Astrocyte (in vitro differentiated cells and primary cell): ENCODE measurements around the gene BHLHA15. TPM values are rescaled to one million over a fixed set of nuclear protein-coding genes. Genes with fewer than 3 reads are reported as not detected.

ENCODE experiments used
- DNase-seq: peaks from one replicate; pipeline ENCODE4 v3.0.0-alpha.2; 2010; ENCODE audit warnings: low read depth
- FAIRE-seq: peaks from 2 replicates; lab custom pipeline; 2011; peaks lifted over from hg19 to GRCh38; lab: Jason Lieb, UNC
- H2AFZ ChIP-seq: 2 replicates; pipeline ENCODE4 v1.6.0; 2012; ENCODE audit warnings: low read depth, low read length, inconsistent platforms
- H3K27ac ChIP-seq: 2 replicates; pipeline ENCODE4 v1.5.1; 2011; ENCODE audit warnings: low read depth, low read length, inconsistent platforms
- H3K27me3 ChIP-seq: 2 replicates; pipeline ENCODE4 v1.6.0; 2011; ENCODE audit warnings: low read length, inconsistent platforms; ENCODE audit not compliant: insufficient read depth
- H3K36me3 ChIP-seq: 2 replicates; pipeline ENCODE4 v1.5.1; 2011; ENCODE audit warnings: low read length, inconsistent platforms; ENCODE audit not compliant: insufficient read depth
- H3K4me1 ChIP-seq: 2 replicates; pipeline ENCODE4 v1.5.1; 2011; ENCODE audit warnings: low read length, inconsistent platforms; ENCODE audit not compliant: insufficient read depth
- H3K4me2 ChIP-seq: 2 replicates; pipeline ENCODE4 v1.6.0; 2012; ENCODE audit warnings: low read length, inconsistent platforms
- H3K4me3 ChIP-seq: 2 replicates; pipeline ENCODE4 v1.5.1; 2011; ENCODE audit warnings: low read depth, mild to moderate bottlenecking, low read length, inconsistent platforms; ENCODE audit not compliant: insufficient read depth
- H3K79me2 ChIP-seq: 2 replicates; pipeline ENCODE4 v1.6.0; 2012; ENCODE audit warnings: mild to moderate bottlenecking, low read length, inconsistent platforms; ENCODE audit not compliant: insufficient read depth
- H3K9ac ChIP-seq: 2 replicates; pipeline ENCODE4 v1.6.0; 2012; ENCODE audit warnings: mild to moderate bottlenecking, low read length, inconsistent platforms
- H3K9me3 ChIP-seq: 2 replicates; pipeline ENCODE4 v1.5.1; 2012; ENCODE audit warnings: low read depth, mild to moderate bottlenecking, low read length, inconsistent platforms; ENCODE audit not compliant: insufficient read depth
- H4K20me1 ChIP-seq: 2 replicates; pipeline ENCODE4 v1.6.0; 2012; ENCODE audit warnings: low read length, inconsistent platforms; ENCODE audit not compliant: insufficient read depth
- H3K27ac Mint-ChIP-seq: one replicate; pipeline ENCODE4 v1.8.0; 2021; ENCODE audit warnings: mild to moderate bottlenecking, mixed read lengths; ENCODE audit not compliant: unreplicated experiment
- H3K27me3 Mint-ChIP-seq: one replicate; pipeline ENCODE4 v1.8.0; 2021; ENCODE audit warnings: low read depth, mixed read lengths; ENCODE audit not compliant: unreplicated experiment
- H3K36me3 Mint-ChIP-seq: one replicate; pipeline ENCODE4 v1.8.0; 2021; ENCODE audit warnings: low read depth, mixed read lengths; ENCODE audit not compliant: unreplicated experiment
- H3K4me1 Mint-ChIP-seq: one replicate; pipeline ENCODE4 v1.8.0; 2021; ENCODE audit warnings: low read depth, mixed read lengths; ENCODE audit not compliant: unreplicated experiment
- H3K4me3 Mint-ChIP-seq: one replicate; pipeline ENCODE4 v1.8.0; 2021; ENCODE audit warnings: mild to moderate bottlenecking, moderate library complexity, mixed read lengths; ENCODE audit not compliant: unreplicated experiment
- H3K9me3 Mint-ChIP-seq: one replicate; pipeline ENCODE4 v1.8.0; 2021; ENCODE audit warnings: mild to moderate bottlenecking, mixed read lengths; ENCODE audit not compliant: unreplicated experiment
- EZH2 ChIP-seq: IDR thresholded peaks from 2 replicates; pipeline ENCODE4 v1.6.1; 2012; ENCODE audit warnings: mild to moderate bottlenecking, low read length, inconsistent platforms; ENCODE audit not compliant: insufficient read depth
- total RNA-seq: library from RNA; stranded (reverse); gene quantifications from 2 replicates; pipeline ENCODE4 v1.2.1, GENCODE V29; 2021
- TF ChIP-seq, protein P1 (sequence below): IDR thresholded peaks from 2 replicates; pipeline ENCODE4 v1.5.1; 2011; ENCODE audit warnings: low read depth, mild to moderate bottlenecking, inconsistent platforms, low read length, moderate library complexity; ENCODE audit not compliant: insufficient read depth

BHLHA15 gene
- total RNA-seq, 1 donor from 2014 or later: 0.57 TPM

DNA sequence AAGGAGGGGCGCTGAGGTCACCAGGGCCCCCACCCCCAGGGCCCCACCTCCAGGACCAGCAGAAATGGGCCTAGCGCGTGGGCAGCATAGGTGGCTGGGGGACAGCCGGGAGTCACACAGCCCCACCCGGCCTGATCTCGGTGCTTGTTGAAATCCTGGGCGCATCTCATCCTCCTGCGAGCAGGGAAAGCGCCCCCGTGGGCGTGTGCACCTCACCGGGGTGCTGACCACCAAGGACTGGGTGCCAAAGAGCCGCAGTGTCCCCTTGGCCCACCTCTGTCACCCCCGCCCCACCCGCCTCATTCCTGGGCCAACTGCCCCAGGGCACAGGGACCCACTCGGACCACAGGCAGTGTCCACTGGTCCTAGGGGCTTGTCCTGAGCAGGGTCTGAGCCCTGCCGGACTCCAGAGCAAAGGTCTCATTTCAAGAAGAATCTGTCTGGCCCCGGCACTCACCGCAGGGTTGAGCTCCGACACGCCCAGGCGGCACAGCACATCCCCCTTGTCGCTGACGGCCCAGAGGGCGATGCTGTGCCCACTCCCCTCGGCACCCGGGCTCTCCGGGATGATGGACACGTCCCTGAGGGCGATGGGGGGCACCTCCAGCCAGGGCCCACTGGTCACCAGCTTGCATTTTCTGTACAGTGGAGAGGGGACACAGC is 11.4 kb downstream of the BHLHA15 start:
- Mint-ChIP-seq H3K27me3 (no peaks in the 10 kb centered on the region), H3K36me3 (peaks cover 8% of the 10 kb centered on the region), H3K4me1 (peaks cover 5% of the 10 kb centered on the region), H3K9me3 (no peaks in the 10 kb centered on the region), H3K4me3 (no peak overlapping the region), H3K27ac (no peak overlapping the region)
- no peak overlapping the region for H3K4me3 ChIP-seq
- FAIRE-seq (no peak), DNase-seq (no peak)
- H3K79me2 ChIP-seq: no peaks in the 10 kb centered on the region
- TF ChIP-seq EZH2: no peak
- TF ChIP-seq, protein P1, sequence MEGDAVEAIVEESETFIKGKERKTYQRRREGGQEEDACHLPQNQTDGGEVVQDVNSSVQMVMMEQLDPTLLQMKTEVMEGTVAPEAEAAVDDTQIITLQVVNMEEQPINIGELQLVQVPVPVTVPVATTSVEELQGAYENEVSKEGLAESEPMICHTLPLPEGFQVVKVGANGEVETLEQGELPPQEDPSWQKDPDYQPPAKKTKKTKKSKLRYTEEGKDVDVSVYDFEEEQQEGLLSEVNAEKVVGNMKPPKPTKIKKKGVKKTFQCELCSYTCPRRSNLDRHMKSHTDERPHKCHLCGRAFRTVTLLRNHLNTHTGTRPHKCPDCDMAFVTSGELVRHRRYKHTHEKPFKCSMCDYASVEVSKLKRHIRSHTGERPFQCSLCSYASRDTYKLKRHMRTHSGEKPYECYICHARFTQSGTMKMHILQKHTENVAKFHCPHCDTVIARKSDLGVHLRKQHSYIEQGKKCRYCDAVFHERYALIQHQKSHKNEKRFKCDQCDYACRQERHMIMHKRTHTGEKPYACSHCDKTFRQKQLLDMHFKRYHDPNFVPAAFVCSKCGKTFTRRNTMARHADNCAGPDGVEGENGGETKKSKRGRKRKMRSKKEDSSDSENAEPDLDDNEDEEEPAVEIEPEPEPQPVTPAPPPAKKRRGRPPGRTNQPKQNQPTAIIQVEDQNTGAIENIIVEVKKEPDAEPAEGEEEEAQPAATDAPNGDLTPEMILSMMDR: no peak
- H3K4me2 ChIP-seq: no peak overlapping the region
- no peaks in the 10 kb centered on the region for H3K27me3 ChIP-seq
- H2AFZ ChIP-seq: no peak overlapping the region
- H3K27ac ChIP-seq: no peak overlapping the region
- H3K4me1 ChIP-seq: no peaks in the 10 kb centered on the region
- no peaks in the 10 kb centered on the region for H3K9me3 ChIP-seq
- no peak overlapping the region for H3K9ac ChIP-seq
- H3K36me3 ChIP-seq: no peaks in the 10 kb centered on the region
- no peaks in the 10 kb centered on the region for H4K20me1 ChIP-seq

DNA sequence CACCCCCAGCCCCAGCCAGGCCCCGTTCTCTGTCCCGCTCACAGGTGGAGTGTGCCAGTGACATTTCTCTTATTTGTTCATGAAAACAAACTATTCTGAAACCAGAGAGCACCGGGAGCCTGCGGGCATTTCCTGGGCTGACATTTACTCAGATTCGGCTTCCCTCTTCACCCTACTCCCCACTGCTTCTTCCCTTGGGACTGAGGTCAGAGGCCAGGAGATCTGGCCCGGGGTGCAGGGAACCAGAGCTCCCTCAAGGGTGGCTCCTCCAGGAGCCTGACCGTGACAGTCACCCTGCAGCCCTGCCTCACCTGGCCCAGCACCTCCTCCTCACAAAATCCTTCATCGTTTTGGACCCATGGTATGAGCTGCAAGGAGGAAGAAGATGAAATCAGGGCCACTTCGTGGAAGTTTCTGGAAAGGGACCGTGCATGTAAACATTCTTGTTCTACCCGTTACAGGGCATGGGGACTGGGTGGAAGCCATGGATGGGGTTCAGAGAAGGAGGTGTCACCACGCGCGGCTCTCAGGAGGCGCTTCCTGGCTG is 12.2 kb downstream of the BHLHA15 start:
- DNase-seq (no peak), FAIRE-seq (no peak)
- no peaks in the 10 kb centered on the region for H3K9me3 Mint-ChIP-seq
- Histone ChIP-seq H3K9me3 (no peaks in the 10 kb centered on the region), H4K20me1 (no peaks in the 10 kb centered on the region), H3K9ac (no peak overlapping the region), H3K4me1 (no peaks in the 10 kb centered on the region), H3K79me2 (no peaks in the 10 kb centered on the region), H3K36me3 (no peaks in the 10 kb centered on the region), H3K27me3 (no peaks in the 10 kb centered on the region), H3K4me2 (no peak overlapping the region), H3K4me3 (no peak overlapping the region), H3K27ac (no peak overlapping the region), H2AFZ (no peak overlapping the region)
- no peak overlapping the region for H3K4me3 Mint-ChIP-seq
- H3K4me1 Mint-ChIP-seq: peaks cover under 1% of the 10 kb centered on the region
- no peaks in the 10 kb centered on the region for H3K27me3 Mint-ChIP-seq
- no peak for TF ChIP-seq EZH2
- H3K27ac Mint-ChIP-seq: peak overlapping the region; percentile 42
- H3K36me3 Mint-ChIP-seq: peaks cover 7% of the 10 kb centered on the region

DNA sequence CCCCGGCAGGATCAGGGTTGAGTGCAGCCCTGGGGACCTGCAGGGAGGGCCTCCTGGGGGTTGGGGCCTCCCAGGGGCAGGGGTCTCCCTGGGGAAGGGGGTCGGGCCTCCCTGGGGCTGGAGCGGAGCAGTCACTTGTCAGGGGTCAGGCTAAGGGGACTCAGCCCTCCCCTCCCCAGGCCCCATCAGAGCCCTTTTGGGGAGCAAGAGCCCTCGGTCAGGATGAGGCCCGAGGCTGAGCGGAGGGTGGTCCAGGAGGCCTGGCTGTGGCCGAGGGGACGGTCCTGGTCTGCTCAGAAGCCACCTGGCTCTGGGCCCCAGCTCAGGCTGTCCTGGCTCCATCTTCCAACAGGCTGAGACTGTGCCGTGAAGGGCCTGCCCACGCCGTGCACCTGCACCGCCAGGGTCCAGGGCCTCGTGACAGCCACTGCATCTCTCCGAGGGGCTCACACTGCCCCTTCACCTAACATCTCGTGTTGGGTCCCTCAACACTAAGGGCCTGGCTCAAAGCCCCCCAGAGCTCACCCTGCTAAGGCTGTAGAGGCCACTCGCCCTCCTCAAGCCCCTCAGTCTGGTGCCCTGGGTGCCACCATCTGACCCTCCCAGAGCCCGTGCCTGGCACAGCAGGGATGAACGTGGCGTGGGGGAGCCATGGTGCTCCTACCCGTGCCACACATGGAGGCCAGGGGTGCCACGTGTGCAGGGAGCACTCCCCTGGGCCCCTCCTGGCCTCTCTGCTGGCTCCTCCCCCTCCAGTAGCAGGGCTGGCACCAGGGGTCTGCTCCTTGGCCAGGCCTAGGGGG is 12.9 kb downstream of the BHLHA15 start:
- H3K4me2 ChIP-seq: no peak overlapping the region
- no peaks in the 10 kb centered on the region for H3K79me2 ChIP-seq
- H3K4me3 ChIP-seq: no peak overlapping the region
- Mint-ChIP-seq H3K36me3 (peaks cover 6% of the 10 kb centered on the region), H3K9me3 (no peaks in the 10 kb centered on the region), H3K4me3 (no peak overlapping the region), H3K4me1 (no peaks in the 10 kb centered on the region), H3K27me3 (no peaks in the 10 kb centered on the region), H3K27ac (no peak overlapping the region)
- no peaks in the 10 kb centered on the region for H4K20me1 ChIP-seq
- no peaks in the 10 kb centered on the region for H3K9me3 ChIP-seq
- no peaks in the 10 kb centered on the region for H3K4me1 ChIP-seq
- DNase-seq (no peak), FAIRE-seq (no peak)
- H3K27ac ChIP-seq: no peak overlapping the region
- TF ChIP-seq EZH2: no peak
- TF ChIP-seq, protein P1: no peak
- H2AFZ ChIP-seq: no peak overlapping the region
- no peaks in the 10 kb centered on the region for H3K27me3 ChIP-seq
- no peaks in the 10 kb centered on the region for H3K36me3 ChIP-seq
- H3K9ac ChIP-seq: no peak overlapping the region
